ENCODE data around the gene ZBTB8OS. TPM values are rescaled to one million over a fixed set of nuclear protein-coding genes. Genes with fewer than 3 reads are reported as not detected.
"Not testable (repeated sequence)": the region's sequence is repeated elsewhere in the genome, so short reads cannot be mapped to it uniquely, and the experiment has no call there.

ZBTB8OS gene
- total RNA-seq, 1 experiment from 2014 or later, result 49.2 TPM

- ChIA-PET CTCF (no interaction called here), POLR2A (no interaction called here), RAD21 (ENCODE audit: low non-redundant PET in 1 of 2, low total read pairs in 2 of 2, uncharacterized antibody in 2 of 2, unreplicated experiment in 2 of 2) (no interaction called here)
- BruUV-seq (replicated peaks), result no TSS peak
- H3K4me2 ChIP-seq (ENCODE audit: low read length), result no peak overlapping the region
- no peaks in the 10 kb centered on the region for H4K20me1 ChIP-seq (ENCODE audit: insufficient read depth)
- H3K79me2 ChIP-seq (ENCODE audit: insufficient read depth, low read length), result peaks cover 16% of the 10 kb centered on the region; the same call in 1 of the 2 replicates
- H2AFZ ChIP-seq (ENCODE audit: low read depth, low read length, poor library complexity, severe bottlenecking), result no peak overlapping the region
- no peaks in the 10 kb centered on the region for H3K9me2 ChIP-seq (ENCODE audit: insufficient read depth)
- ATAC-seq (no peak), DNase-seq (ENCODE audit: low read depth, low spot score) (no peak)
- no peaks in the 10 kb centered on the region for H3K27me3 ChIP-seq (ENCODE audit: insufficient read depth, low read length)
- no peak overlapping the region for H3K27ac ChIP-seq (ENCODE audit: low read depth, low read length)
- no peak overlapping the region for H3K9ac ChIP-seq (ENCODE audit: low read length)
- H3K4me3 ChIP-seq (replicated peaks in 1 of 2; ENCODE audit: low read depth in 1 of 2, low read length in 2 of 2), result no peak overlapping the region
- H3K36me3 ChIP-seq (ENCODE audit: control insufficient read depth in 1 of 2, insufficient read depth in 2 of 2, low read length in 2 of 2), result peaks cover 56 to 68% of the 10 kb centered on the region in 2 experiments
- TF ChIP-seq CTCF (IDR thresholded peaks at IDR 0.05 in 2 of 3, conservative IDR thresholded peaks at IDR 0.05 in 1 of 3; ENCODE audit: borderline replicate concordance in 1 of 3, insufficient read depth in 1 of 3, low read depth in 2 of 3, low read length in 2 of 3) (no peak), ZFX (IDR thresholded peaks at IDR 0.05) (no peak), POLR2A (IDR thresholded peaks at IDR 0.05; ENCODE audit: borderline replicate concordance, extremely low read depth, insufficient read depth, insufficient read length) (no peak), TCF7L2 (IDR thresholded peaks at IDR 0.05; ENCODE audit: borderline replicate concordance, extremely low read depth, insufficient read depth, insufficient read length) (no peak)
- intact Hi-C loops (cut with micrococcal nuclease), result no loop called here
- no peaks in the 10 kb centered on the region for H3K4me1 ChIP-seq (ENCODE audit: control insufficient read depth in 1 of 2, insufficient read depth in 2 of 2, low read length in 2 of 2)
- H3K9me3 ChIP-seq (ENCODE audit: control insufficient read depth in 1 of 2, insufficient read depth in 1 of 2, low read depth in 1 of 2, low read length in 2 of 2), result no peaks in the 10 kb centered on the region
Observed at GRCh38 chr1:32680642-32681041, 30.3 kb upstream of the ZBTB8OS start.

DNA sequence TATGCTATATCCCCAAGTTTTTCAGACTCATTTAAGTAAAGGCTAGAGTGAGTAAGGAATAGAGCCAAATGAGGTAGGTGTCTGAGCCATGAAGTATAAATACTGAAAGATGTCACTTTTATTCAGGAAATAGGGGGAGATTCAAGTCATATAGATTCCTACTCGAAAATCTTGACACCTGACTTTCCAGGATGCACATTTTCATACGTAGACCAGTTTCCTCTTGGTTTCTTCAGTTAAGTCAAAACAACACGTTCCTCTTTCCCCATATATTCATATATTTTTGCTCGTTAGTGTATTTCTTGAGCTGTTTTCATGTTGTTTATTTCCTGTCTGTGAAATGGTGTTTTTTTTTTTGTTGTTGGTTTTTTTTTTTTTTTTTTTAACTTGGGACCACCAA is 29.6 kb upstream of the ZBTB8OS start:
- H3K27me3 ChIP-seq (ENCODE audit: insufficient read depth, low read length); RAD21 ChIA-PET (ENCODE audit: low non-redundant PET in 1 of 2, low total read pairs in 2 of 2, uncharacterized antibody in 2 of 2, unreplicated experiment in 2 of 2); H3K4me2 ChIP-seq (ENCODE audit: low read length); H3K9ac ChIP-seq (ENCODE audit: low read length); POLR2A ChIA-PET; H3K9me2 ChIP-seq (ENCODE audit: insufficient read depth); DNase-seq (ENCODE audit: low read depth, low spot score); H3K4me3 ChIP-seq (replicated peaks in 1 of 2; ENCODE audit: low read depth in 1 of 2, low read length in 2 of 2); intact Hi-C loops (cut with micrococcal nuclease); ATAC-seq; H4K20me1 ChIP-seq (ENCODE audit: insufficient read depth); H3K4me1 ChIP-seq (ENCODE audit: control insufficient read depth in 1 of 2, insufficient read depth in 2 of 2, low read length in 2 of 2); H3K9me3 ChIP-seq (ENCODE audit: control insufficient read depth in 1 of 2, insufficient read depth in 1 of 2, low read depth in 1 of 2, low read length in 2 of 2); H3K27ac ChIP-seq (ENCODE audit: low read depth, low read length); H2AFZ ChIP-seq (ENCODE audit: low read depth, low read length, poor library complexity, severe bottlenecking): not testable (repeated sequence)
- Histone ChIP-seq H3K36me3 (ENCODE audit: control insufficient read depth in 1 of 2, insufficient read depth in 2 of 2, low read length in 2 of 2) (peaks cover 56 to 65% of the 10 kb centered on the region in 2 experiments), H3K79me2 (ENCODE audit: insufficient read depth, low read length) (peaks cover 16% of the 10 kb centered on the region; the same call in 1 of the 2 replicates)
- BruUV-seq (replicated peaks), result TSS peak; percentile 51
- CTCF ChIA-PET, result interaction anchor here (0.6 kb wide), 1 partner anchor 32 kb away, joined by 3 read pairs; no protein-coding TSS in a partner anchor

Measured in HCT116 (cell line).